ENCODE results near the gene RETREG2.

RETREG2 gene

DNA sequence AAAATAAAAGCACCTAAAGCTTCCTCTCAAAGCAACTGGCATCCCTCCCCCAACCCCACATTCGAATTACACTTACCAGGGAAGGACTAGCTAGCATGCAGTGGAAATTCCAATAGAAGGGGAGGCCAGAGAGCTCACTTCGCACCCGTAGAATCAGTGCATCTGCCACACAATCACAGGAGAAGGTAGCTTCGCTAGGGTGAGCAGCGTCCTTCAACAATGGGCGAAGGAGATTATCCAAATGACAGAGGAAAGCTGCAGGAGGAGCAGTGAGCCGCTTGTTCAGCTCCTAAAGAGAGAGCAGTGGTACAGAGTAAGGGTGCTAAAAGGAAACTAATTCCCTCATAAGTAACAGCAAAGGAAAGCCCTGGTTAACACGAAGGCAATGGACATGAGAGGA, 20.7 kb upstream of the RETREG2 start:
- H3K27me3 ChIP-seq: no peaks in the 10 kb centered on the region
- H4K20me1 ChIP-seq: 0 out of 2 replicates have a peak, but pooled peaks cover 7% of the 10 kb centered on the region
- H3K9ac ChIP-seq: no peak overlapping the region
- peaks cover 13% of the 10 kb centered on the region for H3K4me1 ChIP-seq
- TF ChIP-seq Cebpa-rat (IDR thresholded peaks at IDR 0.05): no peak
- H3K4me2 ChIP-seq: no peak overlapping the region
- H3K9me3 ChIP-seq: no peaks in the 10 kb centered on the region
- H3K36me3 ChIP-seq: peaks cover 24% of the 10 kb centered on the region
- no peak overlapping the region for H3K4me3 ChIP-seq
- H3K27ac ChIP-seq: no peak overlapping the region

DNA sequence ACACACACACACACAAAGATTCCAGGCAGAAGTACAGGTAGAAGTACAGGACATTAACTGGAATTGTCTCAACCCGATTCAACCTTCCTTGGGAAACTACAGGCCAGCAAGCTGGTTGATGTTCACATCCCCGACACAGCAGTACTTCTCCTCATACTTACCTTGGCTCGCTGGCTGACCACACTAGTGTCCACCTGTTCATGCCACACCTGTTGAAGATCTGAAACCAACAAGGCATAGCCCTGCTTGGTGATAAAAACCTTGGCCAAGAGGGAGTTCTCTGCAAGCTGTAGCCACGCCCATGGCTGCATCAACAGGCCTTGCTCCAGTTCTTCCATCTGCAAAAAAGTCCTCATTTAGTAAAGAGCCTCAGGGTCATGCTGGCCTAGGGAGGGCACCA, 20.1 kb upstream of the RETREG2 start:
- Histone ChIP-seq H3K27me3 (no peaks in the 10 kb centered on the region), H3K27ac (no peak overlapping the region), H4K20me1 (0 out of 2 replicates have a peak, but pooled peaks cover 7% of the 10 kb centered on the region), H3K36me3 (peaks cover 19% of the 10 kb centered on the region), H3K9me3 (no peaks in the 10 kb centered on the region), H3K4me3 (no peak overlapping the region), H3K9ac (no peak overlapping the region), H3K4me1 (peaks cover 13% of the 10 kb centered on the region), H3K4me2 (no peak overlapping the region)
- no peak for TF ChIP-seq Cebpa-rat (IDR thresholded peaks at IDR 0.05)

DNA sequence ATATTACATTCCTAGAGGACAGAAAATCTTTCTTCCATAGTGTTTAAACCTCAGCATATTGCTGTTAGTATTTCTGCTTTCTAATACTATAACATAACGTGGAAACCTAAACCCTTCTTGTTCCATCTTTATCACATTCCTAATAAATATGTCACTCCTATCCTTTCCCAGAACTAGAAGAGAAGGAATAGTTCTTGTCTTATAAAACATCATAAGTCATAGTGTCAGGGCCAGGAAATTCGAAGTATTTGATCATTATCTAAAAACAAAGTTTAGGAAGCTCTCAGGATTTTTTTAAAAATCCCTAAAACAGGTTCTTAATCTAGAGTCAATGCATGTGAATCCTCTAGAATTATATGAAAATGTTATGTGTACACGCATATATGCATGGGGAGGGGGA, 19.5 kb upstream of the RETREG2 start:
- H3K36me3 ChIP-seq: peaks cover 15% of the 10 kb centered on the region
- H3K4me2 ChIP-seq: no peak overlapping the region
- no peaks in the 10 kb centered on the region for H3K9me3 ChIP-seq
- no peak for TF ChIP-seq Cebpa-rat (IDR thresholded peaks at IDR 0.05)
- peaks cover 13% of the 10 kb centered on the region for H3K4me1 ChIP-seq
- no peak overlapping the region for H3K4me3 ChIP-seq
- no peak overlapping the region for H3K27ac ChIP-seq
- no peak overlapping the region for H3K9ac ChIP-seq
- H4K20me1 ChIP-seq: 0 out of 2 replicates have a peak, but pooled peaks cover 4% of the 10 kb centered on the region
- no peaks in the 10 kb centered on the region for H3K27me3 ChIP-seq

DNA sequence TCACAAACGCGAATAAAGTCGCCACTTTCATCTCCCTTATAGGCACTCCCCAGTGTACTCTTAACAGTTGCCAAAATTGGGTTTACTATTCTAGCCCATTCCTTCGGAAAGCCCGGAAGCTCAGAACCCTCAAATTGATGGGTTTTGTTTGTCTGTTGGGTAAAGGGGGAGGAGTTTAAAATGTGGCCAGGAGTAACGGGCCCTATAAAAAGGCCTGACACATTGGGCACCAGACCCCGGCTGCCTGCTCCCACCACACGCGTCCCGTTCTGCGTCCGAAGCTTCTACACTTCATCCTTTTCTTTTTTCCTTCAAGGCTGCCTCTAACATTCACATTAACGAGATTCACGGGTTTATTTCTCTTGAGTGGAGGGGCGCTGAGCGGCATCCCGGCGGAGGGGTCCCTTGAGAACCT, 18.3 kb upstream of the RETREG2 start:
- H3K4me1 ChIP-seq: peaks cover 13% of the 10 kb centered on the region
- H3K27me3 ChIP-seq: no peaks in the 10 kb centered on the region
- H3K9ac ChIP-seq: peak overlapping the region; percentile 88
- H4K20me1 ChIP-seq: no peaks in the 10 kb centered on the region
- peak overlapping the region; percentile 84 for H3K4me2 ChIP-seq
- H3K36me3 ChIP-seq: peaks cover 11% of the 10 kb centered on the region
- TF ChIP-seq Cebpa-rat (IDR thresholded peaks at IDR 0.05): no peak
- no peak overlapping the region for H3K27ac ChIP-seq
- H3K9me3 ChIP-seq: no peaks in the 10 kb centered on the region
- peak overlapping the region; percentile 69 for H3K4me3 ChIP-seq

DNA sequence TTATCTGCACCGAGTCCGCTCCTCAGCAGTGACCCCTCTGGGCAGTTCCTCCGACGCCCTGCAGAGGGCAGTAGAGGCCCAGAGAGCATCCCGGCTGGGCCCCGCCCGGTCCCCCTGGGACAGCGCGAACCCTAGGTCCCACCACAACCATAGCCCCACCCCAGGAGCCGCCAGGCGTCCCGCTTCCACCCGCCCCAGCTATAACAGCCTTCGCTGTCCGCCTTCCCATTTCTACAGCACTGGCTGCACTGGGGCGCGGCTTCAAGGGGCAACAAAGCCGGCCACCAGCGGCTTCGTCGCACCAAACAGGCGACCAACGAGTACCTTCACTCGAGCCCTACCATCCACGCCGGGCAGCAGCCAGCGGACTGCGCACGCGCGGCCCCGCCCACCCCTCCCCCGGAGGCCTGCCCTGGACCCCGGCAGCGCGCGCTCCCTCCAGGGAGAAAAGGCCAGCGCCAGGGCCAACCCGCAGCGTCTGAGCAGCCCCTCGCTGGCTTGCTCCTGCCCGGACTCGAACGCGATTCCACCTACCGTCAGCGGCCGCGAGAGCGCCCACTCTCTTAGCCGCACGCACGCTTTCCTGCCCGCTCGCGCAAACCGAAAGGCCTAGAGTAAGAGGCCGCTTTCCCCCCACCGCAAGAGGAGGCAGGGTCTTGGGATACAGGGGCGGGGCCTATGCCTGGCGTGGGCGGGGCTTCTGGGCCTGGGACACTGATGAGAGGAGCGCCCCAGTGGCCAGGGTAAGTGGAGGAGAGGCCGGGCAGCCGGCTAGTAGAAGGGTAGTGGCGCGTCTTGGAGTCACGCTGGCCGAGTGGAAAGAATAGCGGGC, 17.7 kb upstream of the RETREG2 start, which contains the start of gene NHEJ1:
Gene NHEJ1 (minus strand): TSS at position 630 of the 832 bp plus-strand sequence. CDS start 2,453 bp downstream, outside the sequence.
- Histone ChIP-seq H3K27me3 (no peaks in the 10 kb centered on the region), H3K27ac (peak within 1 kb of the TSS; percentile 89), H3K9ac (peak within 1 kb of the TSS; percentile 88), H3K4me1 (peaks cover 13% of the 10 kb centered on the region), H3K4me3 (peak within 1 kb of the TSS; percentile 69), H3K36me3 (peaks cover 11% of the 10 kb centered on the region), H3K4me2 (peak within 1 kb of the TSS; percentile 84), H4K20me1 (no peaks in the 10 kb centered on the region), H3K9me3 (no peaks in the 10 kb centered on the region)
- no peak for TF ChIP-seq Cebpa-rat (IDR thresholded peaks at IDR 0.05)

DNA sequence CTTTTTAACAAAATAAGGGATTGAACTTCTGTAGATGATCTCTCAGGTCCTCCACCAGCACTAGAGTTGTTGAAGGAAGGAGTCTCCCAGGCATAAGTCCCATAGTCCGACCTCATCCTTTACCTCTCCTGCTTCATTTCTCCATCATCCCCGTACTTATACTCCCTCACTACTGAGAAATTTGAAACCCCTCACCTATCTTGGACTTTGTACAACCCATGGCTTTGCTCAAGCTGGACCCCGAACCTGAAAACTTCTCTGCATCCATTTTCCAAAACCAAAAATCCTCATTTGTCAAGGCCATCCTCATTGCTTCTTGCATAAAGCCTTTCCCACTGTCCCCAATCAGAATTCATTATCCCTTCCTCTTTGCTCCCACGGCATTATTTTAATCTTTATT, 17.0 kb upstream of the RETREG2 start:
- peaks cover 13% of the 10 kb centered on the region for H3K4me1 ChIP-seq
- H3K27me3 ChIP-seq: no peaks in the 10 kb centered on the region
- TF ChIP-seq Cebpa-rat (IDR thresholded peaks at IDR 0.05): no peak
- no peak overlapping the region; the same call in 1 of the 2 replicates for H3K9ac ChIP-seq
- peaks cover 11% of the 10 kb centered on the region for H3K36me3 ChIP-seq
- H3K27ac ChIP-seq: no peak overlapping the region
- peak overlapping the region; percentile 84 for H3K4me2 ChIP-seq
- no peaks in the 10 kb centered on the region for H3K9me3 ChIP-seq
- H3K4me3 ChIP-seq: peak overlapping the region; percentile 69
- no peaks in the 10 kb centered on the region for H4K20me1 ChIP-seq

DNA sequence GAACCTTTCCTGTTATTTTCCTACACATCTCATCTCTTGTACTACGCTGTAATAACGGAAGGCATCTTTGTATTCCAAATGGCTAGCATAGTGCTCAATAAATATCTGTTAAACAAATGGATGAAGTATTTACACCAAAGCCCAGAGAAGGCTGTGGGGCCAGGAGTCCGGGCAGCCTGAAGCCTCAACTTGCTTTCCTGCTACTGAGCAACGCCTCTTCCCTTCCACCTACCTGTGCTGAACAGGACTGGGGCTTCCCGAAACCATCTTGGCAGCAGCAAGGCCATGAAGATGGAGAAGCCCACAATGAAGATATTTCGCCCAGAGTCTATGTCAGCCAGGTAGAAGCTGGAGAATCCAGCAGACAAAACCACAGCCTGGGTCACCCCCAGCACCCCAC, 14.9 kb upstream of the RETREG2 start:
- H3K36me3 ChIP-seq: no peaks in the 10 kb centered on the region
- H3K9me3 ChIP-seq: no peaks in the 10 kb centered on the region
- no peak overlapping the region for H3K4me3 ChIP-seq
- H3K27me3 ChIP-seq: no peaks in the 10 kb centered on the region
- no peak for TF ChIP-seq Cebpa-rat (IDR thresholded peaks at IDR 0.05)
- H3K27ac ChIP-seq: no peak overlapping the region
- peaks cover 13% of the 10 kb centered on the region for H3K4me1 ChIP-seq
- H3K9ac ChIP-seq: no peak overlapping the region
- no peak overlapping the region for H3K4me2 ChIP-seq
- H4K20me1 ChIP-seq: no peaks in the 10 kb centered on the region

DNA sequence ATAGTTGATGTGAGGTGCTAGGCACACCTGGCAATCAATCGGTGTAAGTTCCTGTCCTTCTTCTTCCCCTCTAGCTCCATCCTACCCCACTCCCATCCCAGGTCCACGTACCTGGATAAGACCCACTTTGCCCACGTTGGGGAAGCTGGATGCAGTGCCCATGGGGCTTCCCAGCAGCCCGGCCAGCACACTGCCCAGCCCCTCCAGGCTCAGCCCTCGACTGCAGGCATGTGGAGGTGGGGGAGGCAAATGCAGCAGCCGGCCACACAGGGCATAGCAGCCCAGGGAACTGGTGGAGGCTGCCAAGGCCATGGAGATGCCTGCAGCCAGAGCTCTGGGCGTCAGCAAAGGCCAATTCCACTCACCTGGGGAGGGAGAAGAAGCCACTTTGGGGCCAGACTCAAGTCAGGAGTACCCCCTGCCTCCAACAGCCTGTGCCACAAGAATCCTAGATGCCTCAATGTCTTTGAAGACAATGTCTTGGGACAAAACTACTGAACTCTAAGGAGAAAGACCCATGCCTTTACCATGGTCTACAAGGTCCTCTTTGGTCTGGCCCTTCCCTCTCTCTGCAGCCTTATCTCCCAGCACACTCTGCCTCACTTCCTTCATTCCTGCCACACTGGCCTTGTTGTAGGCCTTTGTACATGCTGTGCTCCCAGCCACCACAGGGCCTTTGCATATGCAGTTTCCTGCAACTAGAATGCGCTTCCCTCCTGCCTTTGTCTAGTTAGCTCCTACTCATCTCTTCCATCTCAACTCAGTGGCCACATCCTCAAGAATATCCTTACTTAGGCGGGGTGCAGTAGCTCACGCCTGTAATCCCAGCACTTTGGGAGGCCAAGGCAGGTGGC, 12.8 kb upstream of the RETREG2 start:
- H3K4me3 ChIP-seq: no peak overlapping the region
- H3K27me3 ChIP-seq: no peaks in the 10 kb centered on the region
- H3K9ac ChIP-seq: no peak overlapping the region
- H3K4me1 ChIP-seq: peaks cover 8% of the 10 kb centered on the region
- H3K27ac ChIP-seq: no peak overlapping the region
- no peaks in the 10 kb centered on the region for H4K20me1 ChIP-seq
- H3K4me2 ChIP-seq: no peak overlapping the region
- H3K36me3 ChIP-seq: no peaks in the 10 kb centered on the region
- no peaks in the 10 kb centered on the region for H3K9me3 ChIP-seq
- no peak for TF ChIP-seq Cebpa-rat (IDR thresholded peaks at IDR 0.05)

DNA sequence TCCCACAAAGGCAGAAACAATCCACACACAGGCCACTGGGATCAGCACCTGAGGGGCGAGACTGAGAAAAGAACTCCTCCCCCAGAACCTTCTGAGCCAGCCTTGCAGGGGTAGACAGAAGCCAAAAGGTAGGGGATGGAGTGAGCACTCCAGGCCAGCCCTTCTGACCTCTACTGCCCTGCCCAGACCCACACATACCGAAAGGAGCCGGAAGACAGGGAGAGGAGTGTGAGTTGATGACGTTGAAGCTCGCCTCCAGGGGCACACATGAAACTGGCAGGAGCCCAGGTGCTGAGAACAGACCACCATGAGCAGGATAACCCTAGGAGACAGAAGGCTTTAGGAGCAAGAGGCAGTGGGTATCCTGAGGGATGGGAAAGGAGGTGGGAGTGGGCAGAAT, 10.1 kb upstream of the RETREG2 start:
- Histone ChIP-seq H3K27me3 (no peaks in the 10 kb centered on the region), H4K20me1 (0 out of 2 replicates have a peak, but pooled peaks cover 1% of the 10 kb centered on the region), H3K4me1 (no peaks in the 10 kb centered on the region), H3K27ac (no peak overlapping the region), H3K4me2 (no peak overlapping the region), H3K9ac (no peak overlapping the region), H3K36me3 (peaks cover 18% of the 10 kb centered on the region), H3K9me3 (no peaks in the 10 kb centered on the region), H3K4me3 (no peak overlapping the region)
- no peak for TF ChIP-seq Cebpa-rat (IDR thresholded peaks at IDR 0.05)

DNA sequence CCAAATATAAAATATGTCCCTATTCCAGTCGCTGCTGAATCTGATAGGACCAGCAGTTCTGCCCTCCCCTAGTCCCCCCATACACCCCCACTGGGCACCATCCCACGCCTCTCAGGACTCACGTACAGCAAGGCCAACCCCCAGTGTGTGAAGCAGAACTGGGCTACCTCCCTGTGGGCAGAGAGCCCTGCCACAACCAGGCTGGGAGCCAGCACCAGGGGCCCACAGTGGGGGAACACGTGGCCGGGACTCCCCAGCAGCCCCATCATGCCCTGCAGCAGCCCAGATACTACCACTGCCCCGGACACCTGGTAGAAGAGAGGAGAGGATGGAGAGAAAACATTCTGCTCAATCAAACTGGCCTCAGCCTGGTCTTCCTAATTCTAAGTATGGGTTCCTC, 9.5 kb upstream of the RETREG2 start:
- Histone ChIP-seq H3K27ac (no peak overlapping the region), H3K27me3 (no peaks in the 10 kb centered on the region), H4K20me1 (0 out of 2 replicates have a peak, but pooled peaks cover 7% of the 10 kb centered on the region), H3K9me3 (no peaks in the 10 kb centered on the region), H3K4me2 (no peak overlapping the region), H3K36me3 (peaks cover 23% of the 10 kb centered on the region), H3K4me3 (no peak overlapping the region), H3K9ac (no peak overlapping the region), H3K4me1 (no peaks in the 10 kb centered on the region)
- no peak for TF ChIP-seq Cebpa-rat (IDR thresholded peaks at IDR 0.05)
